Smooth muscle cell (in vitro differentiated cells): ENCODE results near the gene RAC2. TPM values are rescaled to one million over a fixed set of nuclear protein-coding genes. Genes with fewer than 3 reads are reported as not detected.

ENCODE experiments used
- DNase-seq: peaks from one replicate; lab custom pipeline; 2025; ENCODE audit not compliant: unreplicated experiment; lab: John Stamatoyannopoulos, UW
- H2AFZ ChIP-seq: fragments of 200-600 bp; sonication (generic); 2 replicates; pipeline ENCODE4 v1.6.0; 2016; ENCODE audit warnings: antibody characterized with exemption, low read depth, mild to moderate bottlenecking
- H3F3A ChIP-seq: fragments of 200-600 bp; sonication (generic); 2 replicates; pipeline ENCODE4 v1.6.0; 2017; ENCODE audit warnings: antibody characterized with exemption, low read depth
- H3K27ac ChIP-seq: fragments of 200-600 bp; sonication (generic); 2 replicates; pipeline ENCODE4 v1.5.1; 2016; ENCODE audit warnings: low read depth, mild to moderate bottlenecking
- H3K27me3 ChIP-seq: fragments of 200-600 bp; sonication (generic); 2 replicates; pipeline ENCODE4 v1.6.1; 2016; ENCODE audit warnings: low read depth, mild to moderate bottlenecking
- H3K36me3 ChIP-seq: fragments of 200-600 bp; sonication (generic); 2 replicates; pipeline ENCODE4 v1.5.1; 2016; ENCODE audit warnings: low read depth
- H3K4me1 ChIP-seq: fragments of 200-600 bp; sonication (generic); 2 replicates; pipeline ENCODE4 v1.5.1; 2016; ENCODE audit warnings: low read depth
- H3K4me2 ChIP-seq: fragments of 200-600 bp; sonication (generic); 2 replicates; pipeline ENCODE4 v1.6.0; 2016; ENCODE audit warnings: mild to moderate bottlenecking
- H3K4me3 ChIP-seq: fragments of 200-600 bp; sonication (generic); 2 replicates; pipeline ENCODE4 v1.5.1; 2016; ENCODE audit warnings: mild to moderate bottlenecking
- H3K79me2 ChIP-seq: fragments of 200-600 bp; sonication (generic); 2 replicates; pipeline ENCODE4 v1.6.0; 2016; ENCODE audit warnings: low read depth, mild to moderate bottlenecking
- H3K9ac ChIP-seq: fragments of 200-600 bp; sonication (generic); 2 replicates; pipeline ENCODE4 v1.6.0; 2016; ENCODE audit warnings: low read depth
- H3K9me3 ChIP-seq: fragments of 200-600 bp; sonication (generic); replicated peaks from 2 replicates; pipeline ENCODE4 v1.5.1; 2016; ENCODE audit warnings: low read depth
- H4K20me1 ChIP-seq: fragments of 200-600 bp; sonication (generic); 2 replicates; pipeline ENCODE4 v1.6.0; 2016; ENCODE audit warnings: low read depth
- WGBS: methylation state at CpG from one replicate; pipeline ENCODE4 v1.1.7; 2016; ENCODE audit warnings: low lambda C conversion rate; 5-methylcytosine and 5-hydroxymethylcytosine counted together
- polyA plus RNA-seq: library from polyadenylated mRNA; unstranded; fragments of >200 nt; fragmentation: Nextera tagmentation; extraction: Ambion mirVana; gene quantifications from 2 replicates; pipeline ENCODE4 v1.2.1, GENCODE V29; 2016
- total RNA-seq: library from RNA; depleted of rRNA; stranded (reverse); fragments of >200 nt; gene quantifications from 2 replicates; pipeline ENCODE4 v1.2.3, GENCODE V29; 2014
- TF ChIP-seq, protein P1 (sequence below): fragments of 200-600 bp; sonication (generic); IDR thresholded peaks from 2 replicates; pipeline ENCODE4 v1.5.1; 2017; ENCODE audit warnings: borderline replicate concordance, mild to moderate bottlenecking, antibody characterized with exemption; ENCODE audit not compliant: insufficient read depth, poor library complexity, severe bottlenecking

RAC2 gene
- total and polyA plus RNA-seq, 2 experiments from 2014 or later, result 3.6 to 4.0 TPM

- H3K4me1 ChIP-seq, result peaks cover 7% of the 10 kb centered on the region
- H3K27ac ChIP-seq, result no peak overlapping the region
- DNase-seq, result no peak
- no peak overlapping the region for H3K9ac ChIP-seq
- no peak overlapping the region for H2AFZ ChIP-seq
- no peaks in the 10 kb centered on the region for H3K79me2 ChIP-seq
- peak overlapping the region; percentile 26 for H3K4me2 ChIP-seq
- TF ChIP-seq, protein P1, sequence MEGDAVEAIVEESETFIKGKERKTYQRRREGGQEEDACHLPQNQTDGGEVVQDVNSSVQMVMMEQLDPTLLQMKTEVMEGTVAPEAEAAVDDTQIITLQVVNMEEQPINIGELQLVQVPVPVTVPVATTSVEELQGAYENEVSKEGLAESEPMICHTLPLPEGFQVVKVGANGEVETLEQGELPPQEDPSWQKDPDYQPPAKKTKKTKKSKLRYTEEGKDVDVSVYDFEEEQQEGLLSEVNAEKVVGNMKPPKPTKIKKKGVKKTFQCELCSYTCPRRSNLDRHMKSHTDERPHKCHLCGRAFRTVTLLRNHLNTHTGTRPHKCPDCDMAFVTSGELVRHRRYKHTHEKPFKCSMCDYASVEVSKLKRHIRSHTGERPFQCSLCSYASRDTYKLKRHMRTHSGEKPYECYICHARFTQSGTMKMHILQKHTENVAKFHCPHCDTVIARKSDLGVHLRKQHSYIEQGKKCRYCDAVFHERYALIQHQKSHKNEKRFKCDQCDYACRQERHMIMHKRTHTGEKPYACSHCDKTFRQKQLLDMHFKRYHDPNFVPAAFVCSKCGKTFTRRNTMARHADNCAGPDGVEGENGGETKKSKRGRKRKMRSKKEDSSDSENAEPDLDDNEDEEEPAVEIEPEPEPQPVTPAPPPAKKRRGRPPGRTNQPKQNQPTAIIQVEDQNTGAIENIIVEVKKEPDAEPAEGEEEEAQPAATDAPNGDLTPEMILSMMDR, result no peak
- no peaks in the 10 kb centered on the region for H3K36me3 ChIP-seq
- no peaks in the 10 kb centered on the region for H3F3A ChIP-seq
- peaks cover 4% of the 10 kb centered on the region for H3K27me3 ChIP-seq
- no peaks in the 10 kb centered on the region for H4K20me1 ChIP-seq
- H3K9me3 ChIP-seq, result no peaks in the 10 kb centered on the region
- no peak overlapping the region for H3K4me3 ChIP-seq
- WGBS, result 77% methylated on average over 9 of the region's 9 CpGs
Observed at GRCh38 chr22:37284126-37284804, 40.2 kb upstream of the RAC2 start.

GRCh38 chr22:37283393-37283937 lies 39.4 kb upstream of the RAC2 start:
- Histone ChIP-seq H4K20me1 (no peaks in the 10 kb centered on the region), H3F3A (no peaks in the 10 kb centered on the region), H3K9me3 (no peaks in the 10 kb centered on the region), H3K4me1 (peaks cover 7% of the 10 kb centered on the region), H3K4me3 (no peak overlapping the region), H3K36me3 (no peaks in the 10 kb centered on the region), H3K79me2 (no peaks in the 10 kb centered on the region), H3K27ac (no peak overlapping the region), H2AFZ (no peak overlapping the region), H3K9ac (no peak overlapping the region), H3K4me2 (no peak overlapping the region), H3K27me3 (peaks cover 4% of the 10 kb centered on the region)
- WGBS, result 73% methylated on average over 8 of the region's 8 CpGs
- no peak for DNase-seq
- TF ChIP-seq, protein P1, result no peak

DNA sequence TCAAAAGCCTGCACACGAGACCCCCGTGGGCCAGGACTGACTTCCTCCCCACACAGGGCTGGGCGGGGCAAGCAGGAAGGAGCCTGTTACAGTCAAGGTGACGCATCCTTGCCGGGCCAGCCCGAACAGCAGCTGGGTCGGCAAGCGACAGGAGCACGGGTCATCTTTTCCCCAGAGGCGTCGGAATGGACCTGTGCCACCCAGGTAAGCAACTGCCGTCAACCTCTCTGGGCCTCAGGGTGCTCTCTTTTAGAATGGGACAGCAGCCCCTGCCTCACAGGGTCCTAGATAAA lies 38.3 kb upstream of the RAC2 start, which contains the start of gene CYTH4:
Gene CYTH4, plus strand, starts transcription at position 124 of the 293 bp plus-strand sequence. Its CDS starts 62 bp downstream, at position 186.
- Histone ChIP-seq H3K27ac (no peak within 1 kb of the TSS), H3K4me1 (peaks cover 7% of the 10 kb centered on the region), H4K20me1 (no peaks in the 10 kb centered on the region), H3K27me3 (peaks cover 4% of the 10 kb centered on the region), H3K9me3 (no peaks in the 10 kb centered on the region), H3K4me3 (no peak within 1 kb of the TSS), H3K9ac (no peak within 1 kb of the TSS), H2AFZ (no peak within 1 kb of the TSS), H3K79me2 (no peaks in the 10 kb centered on the region), H3F3A (no peaks in the 10 kb centered on the region), H3K4me2 (no peak within 1 kb of the TSS), H3K36me3 (no peaks in the 10 kb centered on the region)
- 56% methylated on average over 12 of the region's 12 CpGs for WGBS
- no peak for DNase-seq
- TF ChIP-seq, protein P1, result no peak
